ENCODE data around the gene KIRREL2. TPM values are rescaled to one million over a fixed set of nuclear protein-coding genes. Genes with fewer than 3 reads are reported as not detected.

Gene KIRREL2
- total RNA-seq, 1 experiment from 2014 or later, result 3.1 TPM

DNA sequence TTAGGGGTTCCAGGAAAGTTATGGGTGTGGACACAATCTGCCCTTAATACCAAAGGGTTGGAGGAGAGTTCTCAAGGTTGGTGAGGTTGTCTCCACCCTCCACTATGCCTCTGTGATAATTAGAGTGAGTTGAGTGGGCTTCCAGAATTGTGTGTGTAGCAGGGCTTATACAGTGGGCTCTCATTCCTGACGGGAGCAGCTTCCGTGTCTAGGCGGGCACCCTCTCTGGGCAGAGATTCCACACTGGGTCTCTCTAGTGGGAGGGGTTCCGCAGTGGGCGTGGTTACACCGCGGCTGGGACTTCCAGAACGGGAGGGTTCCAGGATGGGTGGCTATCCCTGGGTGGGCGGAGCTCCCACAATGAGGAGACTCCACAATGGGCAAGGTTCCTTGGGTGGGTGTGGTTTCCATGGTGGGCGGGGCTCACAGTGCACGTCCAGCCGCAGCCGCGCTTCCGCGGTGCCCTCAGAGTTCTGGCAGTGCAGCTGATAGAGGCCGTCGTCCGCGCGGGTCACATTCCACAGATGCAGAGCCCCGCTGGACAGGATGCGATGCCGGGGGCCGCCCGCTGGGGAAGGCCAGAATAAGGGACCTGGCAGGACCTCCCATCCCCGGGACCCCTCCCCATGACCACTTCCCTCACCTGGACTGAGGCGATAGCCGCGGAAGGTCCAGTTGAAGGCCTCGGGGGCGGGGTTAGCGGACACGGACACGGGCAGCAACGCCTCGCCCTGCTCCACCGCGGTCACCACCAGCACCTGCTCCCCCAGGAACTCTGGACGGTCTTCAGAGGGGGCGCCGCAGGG is 12.8 kb upstream of the KIRREL2 start:
- Histone ChIP-seq H3K14ac (ENCODE audit: insufficient read depth, low read length) (no peak overlapping the region), H3K4me1 (ENCODE audit: insufficient read depth, low read length) (no peaks in the 10 kb centered on the region), H2AK5ac (ENCODE audit: insufficient read length, low read length) (no peak overlapping the region), H2AFZ (ENCODE audit: low read length) (no peak overlapping the region), H3K23me2 (ENCODE audit: insufficient read length, low read depth, low read length, poor library complexity, severe bottlenecking) (peaks cover 15% of the 10 kb centered on the region), H3K23ac (ENCODE audit: insufficient read length, low read depth, low read length) (no peak overlapping the region), H3K9me3 (ENCODE audit: control insufficient read depth, low read depth, low read length) (no peaks in the 10 kb centered on the region), H4K5ac (ENCODE audit: insufficient read length, low read depth, low read length) (no peak overlapping the region), H3K4ac (ENCODE audit: low read depth, low read length) (no peak overlapping the region), H2BK20ac (ENCODE audit: low read depth, low read length, poor library complexity, severe bottlenecking) (no peak overlapping the region), H2BK120ac (ENCODE audit: low read depth, low read length, poor library complexity, severe bottlenecking) (no peak overlapping the region), H3K18ac (ENCODE audit: insufficient read length, low read depth, low read length) (no peak overlapping the region), H4K8ac (replicated peaks; ENCODE audit: insufficient read length, low read depth, low read length) (no peak overlapping the region), H4K91ac (ENCODE audit: insufficient read length, low read depth, low read length) (no peak overlapping the region), H3K4me2 (ENCODE audit: insufficient read depth, insufficient read length, low read length) (peak overlapping the region; percentile 17), H2BK15ac (ENCODE audit: low read depth, low read length) (no peak overlapping the region), H4K20me1 (ENCODE audit: control insufficient read depth, insufficient read depth, insufficient read length) (no peaks in the 10 kb centered on the region), H3K9ac (ENCODE audit: extremely low read depth, insufficient read length, low read length) (no peak overlapping the region), H3K79me2 (ENCODE audit: insufficient read depth, low read length) (no peaks in the 10 kb centered on the region), H3T11ph (ENCODE audit: low read length) (no peak overlapping the region), H3K56ac (ENCODE audit: insufficient read length, low read depth, low read length) (no peak overlapping the region), H2BK5ac (ENCODE audit: insufficient read length, low read length) (no peak overlapping the region), H3K27ac (ENCODE audit: insufficient read length, low read depth, low read length) (no peak overlapping the region), H3K27me3 (ENCODE audit: insufficient read depth, low read length) (peaks cover 23% of the 10 kb centered on the region; the same call in 1 of the 2 replicates), H3K79me1 (ENCODE audit: insufficient read depth, low read depth, low read length, poor library complexity, severe bottlenecking) (no peaks in the 10 kb centered on the region), H2BK12ac (ENCODE audit: insufficient read length, low read depth, low read length) (no peak overlapping the region)
- WGBS (ENCODE audit: extremely low coverage, insufficient read length, low lambda C conversion rate), result no CpG with 5 or more reads among the region's 42 CpGs
- Mint-ChIP-seq H3K9me3 (peaks cover 2 to 3% of the 10 kb centered on the region in 2 experiments; a peak in 2 of 5 replicates), H3K27ac (no peak overlapping the region; a peak in 1 of 7 replicates), H3K4me1 (peaks cover 18 to 25% of the 10 kb centered on the region in 2 experiments), H3K27me3 (ENCODE audit: low read depth) (peaks cover 84% of the 10 kb centered on the region), H3K4me3 (peak overlapping the region; percentile 39 to 90; a peak in 4 of 5 replicates), H3K36me3 (ENCODE audit: insufficient read depth in 1 of 3, low read depth in 3 of 3) (no peaks in the 10 kb centered on the region; a peak in 1 of 7 replicates)
- TF ChIP-seq, protein P1, sequence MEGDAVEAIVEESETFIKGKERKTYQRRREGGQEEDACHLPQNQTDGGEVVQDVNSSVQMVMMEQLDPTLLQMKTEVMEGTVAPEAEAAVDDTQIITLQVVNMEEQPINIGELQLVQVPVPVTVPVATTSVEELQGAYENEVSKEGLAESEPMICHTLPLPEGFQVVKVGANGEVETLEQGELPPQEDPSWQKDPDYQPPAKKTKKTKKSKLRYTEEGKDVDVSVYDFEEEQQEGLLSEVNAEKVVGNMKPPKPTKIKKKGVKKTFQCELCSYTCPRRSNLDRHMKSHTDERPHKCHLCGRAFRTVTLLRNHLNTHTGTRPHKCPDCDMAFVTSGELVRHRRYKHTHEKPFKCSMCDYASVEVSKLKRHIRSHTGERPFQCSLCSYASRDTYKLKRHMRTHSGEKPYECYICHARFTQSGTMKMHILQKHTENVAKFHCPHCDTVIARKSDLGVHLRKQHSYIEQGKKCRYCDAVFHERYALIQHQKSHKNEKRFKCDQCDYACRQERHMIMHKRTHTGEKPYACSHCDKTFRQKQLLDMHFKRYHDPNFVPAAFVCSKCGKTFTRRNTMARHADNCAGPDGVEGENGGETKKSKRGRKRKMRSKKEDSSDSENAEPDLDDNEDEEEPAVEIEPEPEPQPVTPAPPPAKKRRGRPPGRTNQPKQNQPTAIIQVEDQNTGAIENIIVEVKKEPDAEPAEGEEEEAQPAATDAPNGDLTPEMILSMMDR (conservative IDR thresholded peaks at IDR 0.05), result no peak
- peak; percentile 96 for DNase-seq
